GM19025 (cell line): ENCODE results near the gene METTL23.
"Not testable (repeated sequence)": the region's sequence is repeated elsewhere in the genome, so short reads cannot be mapped to it uniquely, and the experiment has no call there.

Experiments
- ATAC-seq: cut with Tn5 transposase; IDR thresholded peaks from one replicate; pipeline ENCODE4 v1.9.1; 2021; ENCODE audit warnings: mild to moderate bottlenecking, low read depth, moderate library complexity; ENCODE audit not compliant: unreplicated experiment

Gene METTL23

GRCh38 chr17:76732734-76733617 is 6.3 kb downstream of the METTL23 start:
- no peak for ATAC-seq

GRCh38 chr17:76733618-76733957 is 6.9 kb downstream of the METTL23 start:
- no peak for ATAC-seq

- ATAC-seq, result no peak
These were observed 7.6 kb downstream of the METTL23 start for GRCh38 chr17:76734080-76734840.

- no peak for ATAC-seq
These were observed 8.4 kb downstream of the METTL23 start for GRCh38 chr17:76735006-76735405.

GRCh38 chr17:76735586-76736348 is 9.1 kb downstream of the METTL23 start:
- ATAC-seq, result no peak

DNA sequence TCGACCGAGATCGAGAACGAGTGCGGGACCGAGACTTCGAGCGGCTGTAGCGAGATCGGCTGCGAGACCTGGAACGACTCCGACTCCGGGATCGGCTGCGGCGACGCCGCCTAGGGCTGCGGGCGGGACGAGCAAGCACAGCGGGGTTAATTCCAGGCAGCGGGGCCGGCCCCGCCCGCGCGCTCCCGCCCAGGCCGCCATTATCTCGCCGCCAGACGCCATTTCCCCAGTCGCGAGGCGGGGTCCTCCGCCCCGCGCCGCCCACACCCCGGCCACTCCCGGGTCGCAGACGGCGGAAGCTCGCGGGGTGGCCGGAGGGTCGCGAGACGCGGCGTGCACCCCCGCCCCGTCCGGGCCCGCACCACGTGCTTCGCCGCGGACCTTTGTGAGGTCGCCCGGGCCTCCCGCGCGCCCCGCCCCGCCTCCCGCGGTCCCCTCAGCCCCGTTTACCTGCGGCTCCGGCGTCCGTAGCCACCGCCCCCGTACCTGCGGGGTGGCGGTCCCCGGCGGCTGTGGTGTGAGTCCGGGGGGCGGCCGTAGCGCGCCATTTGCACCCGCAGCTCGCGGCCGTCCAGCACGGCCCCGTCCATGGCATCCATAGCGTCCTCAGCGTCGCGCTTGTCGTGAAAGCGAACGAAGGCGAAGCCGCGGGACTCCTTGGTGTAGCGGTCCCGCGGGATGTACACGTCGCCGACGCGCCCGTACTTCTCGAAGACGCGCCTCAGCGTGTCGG is 9.9 kb downstream of the METTL23 start:
- ATAC-seq, result peak; percentile 10

- ATAC-seq, result peak; percentile 64
These were observed 10.5 kb downstream of the METTL23 start, which contains the start of gene SRSF2 for GRCh38 chr17:76737082-76737675. Gene SRSF2, minus strand, starts transcription at chr17:76737331. Its CDS starts 171 bp downstream, at chr17:76737160.

GRCh38 chr17:76737676-76738467 is 11.2 kb downstream of the METTL23 start, which contains the start of gene MFSD11:
Gene MFSD11, plus strand, starts transcription at chr17:76738119. Its CDS starts 234 bp downstream, at chr17:76738353.
- peak; percentile 44 for ATAC-seq

DNA sequence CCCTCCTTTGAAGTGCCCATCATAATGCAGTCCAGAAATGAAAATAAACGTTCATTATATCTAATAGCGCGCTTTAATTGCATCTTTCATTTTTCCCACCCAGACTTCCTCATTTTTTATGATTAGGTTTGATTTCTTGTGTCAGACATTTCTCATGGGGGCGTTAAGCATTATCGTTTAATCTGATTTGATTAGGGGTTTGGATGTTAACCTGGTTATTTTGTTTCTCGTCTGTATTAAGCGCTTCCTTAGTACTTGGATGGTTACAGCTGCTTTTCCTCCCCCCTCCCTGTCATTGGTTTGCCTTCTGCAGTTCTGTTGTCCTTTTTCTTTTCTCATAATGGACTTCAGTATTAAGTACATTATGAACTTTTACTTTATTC is 11.8 kb downstream of the METTL23 start:
- ATAC-seq, result no peak

DNA sequence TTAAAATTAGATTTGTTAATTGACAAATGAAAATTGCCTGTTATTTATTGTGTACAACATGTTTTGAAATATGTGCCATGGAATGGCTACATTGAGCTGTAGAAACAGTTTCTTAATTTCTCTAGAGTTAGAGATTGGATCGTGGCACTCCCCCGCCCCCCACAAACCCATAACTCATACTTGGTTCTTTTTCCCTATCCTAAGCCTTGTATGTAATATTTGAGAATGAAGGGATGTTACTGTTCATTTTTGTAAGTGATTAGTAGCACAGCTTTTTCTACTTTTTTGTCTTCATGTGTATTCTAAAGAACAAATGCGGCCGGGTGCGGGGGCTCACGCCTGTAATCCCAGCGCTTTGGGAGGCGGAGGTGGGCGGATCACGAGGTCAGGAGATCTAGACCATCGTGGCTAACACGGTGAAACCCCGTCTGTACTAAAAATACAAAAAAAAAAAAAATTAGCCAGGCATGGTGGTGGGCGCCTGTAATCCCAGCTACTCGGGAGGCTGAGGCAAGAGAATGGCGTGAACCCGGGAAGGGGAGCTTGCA is 13.0 kb downstream of the METTL23 start:
- ATAC-seq, result not testable (repeated sequence)

- no peak for ATAC-seq
These were observed 13.9 kb downstream of the METTL23 start for GRCh38 chr17:76740329-76741118.

DNA sequence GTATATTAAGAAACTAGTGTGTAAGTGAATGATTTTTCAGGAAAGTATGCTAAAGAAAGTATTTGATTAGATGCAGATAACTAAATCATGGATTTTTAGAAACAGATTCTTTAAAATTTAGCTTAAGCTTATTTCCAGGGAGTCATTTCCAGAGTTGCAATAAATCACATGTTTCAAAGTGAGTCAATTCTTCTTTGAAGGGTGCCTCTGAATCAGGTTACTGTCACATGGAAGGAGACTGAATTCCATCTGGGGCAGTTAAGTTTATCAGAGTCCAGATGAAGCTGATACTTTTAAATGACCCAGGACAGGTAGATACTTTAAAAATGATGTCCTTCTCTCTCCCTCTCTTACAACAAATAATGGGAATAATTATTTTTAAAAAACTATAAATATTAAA is 16.3 kb downstream of the METTL23 start:
- no peak for ATAC-seq

DNA sequence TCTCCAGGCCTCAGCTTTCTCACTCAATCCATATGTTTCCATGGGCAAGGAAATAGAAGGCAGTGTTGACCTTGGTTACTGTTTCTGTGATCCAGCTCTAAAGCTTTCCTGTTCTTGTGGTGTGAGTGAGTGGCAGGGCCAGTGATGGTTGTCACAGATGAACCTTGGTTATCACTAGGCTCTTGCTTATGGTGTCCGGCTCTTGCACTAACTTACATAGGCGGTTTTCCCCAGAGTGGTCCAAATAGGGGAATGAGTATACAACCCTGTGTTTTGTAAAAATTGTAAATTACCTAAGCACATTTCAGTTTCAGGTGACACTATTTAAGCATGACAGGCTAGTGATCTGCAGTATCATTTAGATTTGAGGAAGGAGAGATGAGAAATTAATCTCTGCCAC is 18.1 kb downstream of the METTL23 start:
- no peak for ATAC-seq

- ATAC-seq, result not testable (repeated sequence)
These were observed 19.1 kb downstream of the METTL23 start for GRCh38 chr17:76745785-76746184.

- no peak for ATAC-seq
These were observed 21.2 kb downstream of the METTL23 start for GRCh38 chr17:76747716-76748363.

DNA sequence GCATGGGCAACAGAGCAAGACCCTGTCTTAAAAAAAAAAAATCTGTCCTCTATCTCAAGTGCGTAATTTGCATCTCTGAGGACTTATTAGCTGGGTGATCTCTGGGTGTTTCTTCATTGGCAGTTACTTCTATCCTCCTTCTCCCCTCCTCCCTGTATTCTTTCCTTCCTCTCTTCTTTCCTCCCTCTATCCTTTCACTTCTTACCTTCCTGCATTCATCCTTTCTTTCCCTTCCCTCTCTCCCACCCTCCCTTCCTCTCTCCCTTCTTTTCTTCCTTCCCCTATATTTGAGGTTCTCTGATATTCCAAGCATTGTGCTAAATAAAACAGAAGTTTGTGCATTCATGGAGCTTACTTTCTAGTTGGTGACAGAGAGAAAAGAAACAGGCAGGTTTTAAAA is 22.0 kb downstream of the METTL23 start:
- ATAC-seq, result no peak

DNA sequence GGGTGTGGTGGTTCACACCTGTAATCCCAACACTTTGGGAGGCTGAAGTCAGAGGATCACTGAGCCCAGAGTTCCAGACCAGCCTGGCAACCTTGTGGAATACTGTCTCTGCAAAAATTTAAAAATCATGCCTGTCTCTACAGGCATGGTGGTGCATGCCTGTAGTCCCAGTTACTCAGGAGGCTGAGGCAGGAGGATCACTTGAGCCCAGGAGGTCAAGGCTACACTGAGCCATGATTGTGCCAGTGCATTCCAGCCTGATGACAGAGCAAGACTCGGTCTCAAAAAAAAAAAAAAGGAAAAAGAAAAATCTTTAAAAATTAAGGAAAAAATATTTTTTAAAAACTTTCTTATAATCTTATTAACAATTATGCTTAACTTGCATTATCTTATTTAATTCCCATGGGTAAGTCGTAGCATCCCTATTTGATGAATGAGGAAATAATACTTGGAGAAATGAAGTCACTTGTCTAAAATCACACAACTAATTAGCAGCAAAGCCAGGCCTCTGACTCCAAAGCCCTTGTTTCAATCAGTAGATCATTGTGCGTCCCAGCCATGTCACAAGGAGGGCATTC is 24.9 kb downstream of the METTL23 start:
- no peak for ATAC-seq
